Endothelial cell of umbilical vein (primary cell): ENCODE measurements around the gene COG6. TPM values are rescaled to one million over a fixed set of nuclear protein-coding genes. Genes with fewer than 3 reads are reported as not detected.

Experiments
- BruUV-seq: library from RNA; stranded (reverse); fragments of 400-500 nt; replicated peaks from 2 replicates; lab custom pipeline; 2021; lab: Mats Ljungman, UMichigan
- CTCF ChIA-PET: fragments of 300-600, 350-600 bp; sonication (Branson Sonifier 250); formaldehyde crosslinking; loops from one replicate; lab custom pipeline; 2021; ENCODE audit warnings: antibody characterized with exemption, inconsistent platforms; lab: Charles Lee
- POLR2A ChIA-PET: fragments of 300-600, 350-600 bp; sonication (Branson Sonifier 250); formaldehyde crosslinking; loops from one replicate; lab custom pipeline; 2021; ENCODE audit warnings: antibody characterized with exemption, inconsistent platforms; lab: Charles Lee
- DNase-seq: peaks from one replicate; pipeline ENCODE4 v3.0.0-alpha.2; 2011; ENCODE audit warnings: low read depth, low spot score
- FAIRE-seq: peaks from 2 replicates; lab custom pipeline; 2011; peaks lifted over from hg19 to GRCh38; lab: Jason Lieb, UNC
- H2AFZ ChIP-seq: 2 replicates; pipeline ENCODE4 v1.6.0; 2012; ENCODE audit warnings: low read depth, low read length, control low read depth, inconsistent platforms
- H3K27ac ChIP-seq: 2 replicates; pipeline ENCODE4 v1.5.1; 2011; ENCODE audit warnings: low read depth, mild to moderate bottlenecking, control low read depth, low read length, moderate library complexity; ENCODE audit not compliant: insufficient read depth
- H3K27me3 ChIP-seq, 2 experiments: 2 replicates each; pipeline versions ENCODE4 v1.6.0 to v1.6.1; 2011; ENCODE audit warnings: low read length in 2 of 2, mixed read lengths in 1 of 2; ENCODE audit not compliant: control insufficient read depth in 2 of 2, insufficient read depth in 2 of 2
- H3K36me3 ChIP-seq, 2 experiments: 2 replicates in 1 of 2; 3 replicates in 1 of 2; pipeline ENCODE4 v1.5.1; 2011; ENCODE audit warnings: low read length in 2 of 2, mild to moderate bottlenecking in 1 of 2, moderate library complexity in 1 of 2; ENCODE audit not compliant: control insufficient read depth in 2 of 2, insufficient read depth in 2 of 2; ENCODE audit errors: extremely low read depth in 1 of 2
- H3K4me1 ChIP-seq: 3 replicates; pipeline ENCODE4 v1.5.1; 2011; ENCODE audit warnings: mild to moderate bottlenecking, low read length; ENCODE audit not compliant: control insufficient read depth, insufficient read depth; ENCODE audit errors: extremely low read depth
- H3K4me2 ChIP-seq: 2 replicates; pipeline ENCODE4 v1.6.1; 2011; ENCODE audit warnings: low read length, control low read depth, mixed read lengths; ENCODE audit not compliant: insufficient read depth
- H3K4me3 ChIP-seq, 3 experiments: fragments of 200-600 bp in 1 of 3; sonication (generic), shearing (Covaris generic) in 1 of 3; replicated peaks in 1 of 3; 2 replicates each; pipeline ENCODE4 v1.5.1; 2011 to 2016; ENCODE audit warnings: control low read depth in 3 of 3, low read length in 3 of 3, mild to moderate bottlenecking in 2 of 3, inconsistent platforms in 1 of 3, low read depth in 1 of 3, moderate library complexity in 1 of 3; ENCODE audit not compliant: insufficient read depth in 1 of 3
- H3K79me2 ChIP-seq: 2 replicates; pipeline ENCODE4 v1.6.0; 2012; ENCODE audit warnings: low read length, inconsistent platforms; ENCODE audit not compliant: control insufficient read depth, insufficient read depth
- H3K9ac ChIP-seq: replicated peaks from 2 replicates; pipeline ENCODE3; 2011; ENCODE audit warnings: low read length, control low read depth; ENCODE audit not compliant: insufficient read depth; ENCODE audit errors: extremely low read depth
- H3K9me1 ChIP-seq: replicated peaks from 3 replicates; pipeline ENCODE4 v1.6.0; 2011; ENCODE audit warnings: mild to moderate bottlenecking, low read length; ENCODE audit not compliant: control insufficient read depth, insufficient read depth; ENCODE audit errors: extremely low read depth
- H3K9me3 ChIP-seq: replicated peaks from 2 replicates; pipeline ENCODE4 v1.5.1; 2012; ENCODE audit warnings: low read length, inconsistent platforms; ENCODE audit not compliant: control insufficient read depth, insufficient read depth
- H4K20me1 ChIP-seq: replicated peaks from 2 replicates; pipeline ENCODE3; 2011; ENCODE audit warnings: mild to moderate bottlenecking, low read length; ENCODE audit not compliant: control insufficient read depth, insufficient read depth; ENCODE audit errors: extremely low read depth
- CTCF ChIP-seq, 2 donors: IDR thresholded peaks; 1 replicate in 1 of 2; 2 replicates in 1 of 2; pipeline ENCODE4 v1.5.1; 2011; ENCODE audit warnings: low read length in 2 of 2, mild to moderate bottlenecking in 2 of 2, moderate library complexity in 2 of 2, control low read depth in 1 of 2, inconsistent platforms in 1 of 2, low read depth in 1 of 2; ENCODE audit not compliant: insufficient read depth in 1 of 2; ENCODE audit errors: extremely low read depth in 1 of 2
- EZH2 ChIP-seq: IDR thresholded peaks from 2 replicates; pipeline ENCODE4 v1.6.1; 2012; ENCODE audit warnings: borderline replicate concordance, low read depth, mild to moderate bottlenecking, moderate library complexity, low read length, inconsistent platforms; ENCODE audit not compliant: severe bottlenecking
- FOS ChIP-seq: IDR thresholded peaks from 2 replicates; pipeline ENCODE4 v1.6.1; 2011; ENCODE audit warnings: mild to moderate bottlenecking, low read length, moderate library complexity, borderline replicate concordance; ENCODE audit not compliant: insufficient read depth
- GATA2 ChIP-seq: IDR thresholded peaks from 2 replicates; pipeline ENCODE4 v1.7.0; 2011; ENCODE audit warnings: low read depth, mild to moderate bottlenecking, moderate library complexity, mixed read lengths, low read length; ENCODE audit not compliant: insufficient read length, insufficient read depth
- JUN ChIP-seq: IDR thresholded peaks from 2 replicates; pipeline ENCODE4 v1.6.1; 2011; ENCODE audit warnings: borderline replicate concordance, low read depth; ENCODE audit not compliant: insufficient read length, insufficient read depth
- MAX ChIP-seq: IDR thresholded peaks from 2 replicates; pipeline ENCODE4 v1.6.1; 2011; ENCODE audit not compliant: insufficient read depth, insufficient read length
- MYC ChIP-seq: IDR thresholded peaks from one replicate; pipeline ENCODE4 v1.6.1; 2011; ENCODE audit warnings: mild to moderate bottlenecking, low read depth, low read length
- POLR2A ChIP-seq: IDR thresholded peaks from 2 replicates; pipeline ENCODE4 v1.6.1; 2012; ENCODE audit warnings: low read depth, mild to moderate bottlenecking, control low read depth, low read length
- POLR2AphosphoS5 ChIP-seq: IDR thresholded peaks from 2 replicates; pipeline ENCODE4 v1.6.1; 2012; ENCODE audit warnings: low read depth, mild to moderate bottlenecking, control low read depth, low read length, moderate library complexity; ENCODE audit not compliant: insufficient read depth
- dilution Hi-C: fragments of 300-500 bp; cut with MboI; formaldehyde crosslinking; loops from one replicate; pipeline ENCODE4 v1.15.0; 2019; ENCODE audit warnings: low sequenced_read_pairs; ENCODE audit not compliant: extremely low pct_ligation_motif_present
- intact Hi-C: fragments of 100-400 bp; cut with micrococcal nuclease; formaldehyde crosslinking; loops from one replicate; pipeline ENCODE4 v1.10.0; 2022
- polyA plus RNA-seq, 4 experiments: library from polyadenylated mRNA; depleted of rRNA in 3 of 4; stranded (reverse) in 3 of 4; unstranded in 1 of 4; fragments of >200 nt; gene quantifications; 2 replicates each; pipeline versions ENCODE4 v1.2.1 to v1.2.3, GENCODE V29; 2011 to 2012; ENCODE audit warnings: missing spikeins in 1 of 4
- total RNA-seq: library from RNA; stranded (reverse); gene quantifications from 2 replicates; pipeline ENCODE4 v1.2.3, GENCODE V29; 2021

COG6 gene
- total and polyA plus RNA-seq, 2 donors (not counting 3 experiments of a cell fraction or from before 2014, with no cell fraction given) = 12.1 to 41.1 TPM

GRCh38 chr13:39781381-39781780 lies 125.9 kb downstream of the COG6 start:
- no peaks in the 10 kb centered on the region for H3K9me1 ChIP-seq
- no peaks in the 10 kb centered on the region for H4K20me1 ChIP-seq
- H3K27ac ChIP-seq = no peak overlapping the region
- CTCF ChIA-PET = interaction anchor here (1.9 to 3.8 kb wide), 4 partner anchors 16 to 902 kb away, joined by 6 to 47 read pairs (median 15); no protein-coding TSS in a partner anchor
- H3K4me2 ChIP-seq = no peak overlapping the region
- no peaks in the 10 kb centered on the region for H3K27me3 ChIP-seq
- DNase-seq (no peak), FAIRE-seq (no peak)
- intact Hi-C loops (loop anchor here (5.0 to 10.0 kb wide), 5 partner anchors 531 to 996 kb away; no protein-coding TSS in a partner anchor), dilution Hi-C loops (no loop called here)
- H3K4me1 ChIP-seq = peaks cover 69% of the 10 kb centered on the region
- POLR2A ChIA-PET = no interaction called here
- H3K9me3 ChIP-seq = no peaks in the 10 kb centered on the region
- no peak for TF ChIP-seq GATA2
- no peak for TF ChIP-seq EZH2
- no peak for TF ChIP-seq MYC
- no peak for TF ChIP-seq CTCF (IDR thresholded peaks at IDR 0.05; ENCODE audit: extremely low read depth in 1 of 2, insufficient read depth in 1 of 2, low read depth in 1 of 2, low read length in 2 of 2)
- no peak for TF ChIP-seq MAX
- TF ChIP-seq POLR2A = no peak
- TF ChIP-seq JUN = no peak
- no peak for TF ChIP-seq POLR2AphosphoS5
- TF ChIP-seq FOS = no peak
- no peak overlapping the region for H3K4me3 ChIP-seq
- H3K9ac ChIP-seq = no peak overlapping the region
- H3K79me2 ChIP-seq = no peaks in the 10 kb centered on the region
- BruUV-seq = no TSS peak
- H3K36me3 ChIP-seq = no peaks in the 10 kb centered on the region
- H2AFZ ChIP-seq = no peak overlapping the region
